ENCODE results near the gene GOLGA6L4.
"Not testable (repeated sequence)": the region's sequence is repeated elsewhere in the genome, so short reads cannot be mapped to it uniquely, and the experiment has no call there.

The GOLGA6L4 gene, protein sequence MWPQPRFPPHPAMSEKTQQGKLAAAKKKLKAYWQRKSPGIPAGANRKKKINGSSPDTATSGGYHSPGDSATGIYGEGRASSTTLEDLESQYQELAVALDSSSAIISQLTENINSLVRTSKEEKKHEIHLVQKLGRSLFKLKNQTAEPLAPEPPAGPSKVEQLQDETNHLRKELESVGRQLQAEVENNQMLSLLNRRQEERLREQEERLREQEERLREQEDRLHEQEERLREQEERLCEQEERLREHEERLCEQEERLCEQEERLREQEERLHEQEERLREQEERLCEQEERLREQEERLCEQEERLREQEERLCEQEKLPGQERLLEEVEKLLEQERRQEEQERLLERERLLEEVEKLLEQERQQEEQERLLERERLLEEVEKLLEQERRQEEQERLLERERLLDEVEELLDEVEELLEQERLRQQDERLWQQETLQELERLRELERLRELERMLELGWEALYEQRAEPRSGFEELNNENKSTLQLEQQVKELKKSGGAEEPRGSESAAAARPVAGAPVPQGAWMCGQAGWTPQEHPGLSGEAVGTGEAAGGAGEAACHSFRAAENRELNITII

DNA sequence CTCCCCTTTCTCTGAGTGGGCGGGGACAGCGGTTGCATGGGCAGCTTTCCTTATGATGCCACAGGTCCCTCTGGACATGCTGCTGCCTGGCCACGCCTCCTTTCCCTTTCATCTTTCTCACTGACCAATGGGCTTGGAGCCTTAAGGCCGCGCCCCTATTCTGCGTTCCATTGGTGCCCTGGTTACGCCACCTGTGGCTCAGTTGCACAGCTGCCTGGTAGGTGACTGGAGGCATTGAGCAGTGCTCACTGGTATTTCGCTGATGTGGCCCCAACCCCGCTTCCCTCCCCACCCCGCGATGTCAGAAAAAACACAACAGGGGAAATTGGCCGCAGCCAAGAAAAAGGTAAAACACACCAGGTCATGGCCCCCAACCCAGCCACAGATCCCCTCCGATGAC lies at the start of gene GOLGA6L4:
GOLGA6L4 (plus strand) TSS at position 201 of the 400 bp plus-strand sequence; CDS start at position 263, 62 bp downstream.
- DNase-seq = not testable (repeated sequence)

DNA sequence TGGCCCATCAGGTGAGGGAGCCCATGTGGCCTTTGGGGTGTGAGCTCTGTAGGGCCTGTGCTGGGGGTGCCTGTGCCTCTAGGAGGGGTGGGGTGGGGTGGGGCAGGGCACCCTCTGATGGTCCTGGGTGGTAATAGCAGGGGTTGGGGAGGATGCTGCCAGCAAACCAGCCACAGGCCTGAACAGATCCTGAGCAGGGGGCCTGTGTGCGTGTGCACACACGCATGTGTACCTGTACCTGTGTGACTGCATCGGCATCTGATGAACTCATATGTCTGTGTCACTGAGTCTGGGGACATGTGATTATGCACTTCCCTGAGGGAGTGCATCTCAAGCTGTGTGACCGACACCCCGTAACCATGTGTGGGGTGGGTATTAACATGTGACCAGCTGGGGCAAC lies 42.6 kb upstream of the GOLGA6L4 start:
- DNase-seq = not testable (repeated sequence)

DNA sequence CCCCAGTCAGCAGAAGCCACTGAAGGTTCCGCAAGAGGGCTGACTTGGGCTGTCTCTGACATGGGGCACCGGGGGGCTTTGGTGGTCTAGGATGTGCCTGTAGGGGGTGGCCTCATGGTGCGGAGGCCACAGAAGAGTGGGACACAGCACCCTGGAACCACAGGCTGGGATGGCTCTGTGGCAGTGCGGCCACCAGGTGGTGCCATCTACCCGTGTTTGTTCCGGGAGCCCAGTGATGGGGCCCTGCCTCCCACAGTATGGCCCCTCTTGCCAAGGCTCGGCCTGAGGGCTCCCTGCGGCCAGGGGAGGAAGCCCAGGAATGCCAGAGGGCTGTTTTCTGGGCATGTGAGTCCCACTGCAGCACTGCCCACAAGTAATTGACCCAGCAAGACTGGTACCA lies 40.0 kb upstream of the GOLGA6L4 start:
- not testable (repeated sequence) for DNase-seq

DNA sequence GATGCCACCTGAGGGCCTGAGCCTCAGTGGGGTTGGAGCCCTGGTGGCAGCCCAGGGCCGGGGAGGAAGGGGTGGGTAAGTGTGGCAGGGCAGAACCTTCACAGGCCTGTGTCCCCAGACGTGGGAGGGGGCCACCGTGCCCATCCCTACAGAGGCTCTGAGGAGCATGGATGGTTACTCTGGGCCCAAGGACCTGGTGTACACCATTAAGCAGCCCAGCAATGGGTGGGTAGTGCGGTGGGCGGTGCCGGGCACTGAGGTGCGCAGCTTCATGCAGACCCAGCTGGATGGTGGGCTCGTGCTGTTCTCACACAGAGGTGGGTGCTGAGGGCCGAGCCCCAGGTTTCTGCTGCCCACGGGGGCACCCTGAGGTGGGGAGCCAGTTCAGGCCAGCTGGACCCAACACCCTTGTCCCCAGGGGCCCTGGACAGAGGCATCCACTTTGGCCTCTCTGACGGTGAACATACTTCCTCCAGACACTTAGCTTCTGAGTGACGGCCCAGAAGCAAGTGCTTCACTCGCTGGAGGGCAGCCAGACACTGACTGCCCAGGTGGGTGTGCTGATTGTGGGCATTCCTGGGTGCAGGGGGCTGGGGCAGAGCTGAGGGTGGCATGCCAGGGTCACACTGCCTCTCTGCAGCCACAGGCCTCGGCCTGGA lies 38.9 kb upstream of the GOLGA6L4 start:
- DNase-seq = not testable (repeated sequence)

DNA sequence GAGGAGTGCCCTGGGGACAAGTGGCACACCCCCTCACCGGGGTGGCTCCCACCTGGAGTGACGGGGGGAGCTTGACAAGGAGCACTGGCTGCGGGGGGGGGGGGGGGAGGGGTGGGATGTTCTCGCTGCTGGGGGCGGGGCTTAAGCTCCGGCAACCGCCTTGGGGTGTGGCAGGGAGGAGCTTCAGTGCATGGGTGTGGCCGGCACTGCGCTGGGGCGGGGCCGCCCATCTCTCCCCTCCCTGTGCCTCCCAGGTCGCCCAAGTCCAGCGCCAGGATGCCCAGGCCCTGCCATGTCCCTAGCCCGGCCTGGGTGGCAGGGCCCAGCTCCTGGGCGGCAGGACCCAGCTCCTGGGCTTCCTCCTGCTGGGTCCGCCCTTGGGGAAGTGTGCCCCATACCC lies 35.7 kb upstream of the GOLGA6L4 start:
- DNase-seq = not testable (repeated sequence)

DNA sequence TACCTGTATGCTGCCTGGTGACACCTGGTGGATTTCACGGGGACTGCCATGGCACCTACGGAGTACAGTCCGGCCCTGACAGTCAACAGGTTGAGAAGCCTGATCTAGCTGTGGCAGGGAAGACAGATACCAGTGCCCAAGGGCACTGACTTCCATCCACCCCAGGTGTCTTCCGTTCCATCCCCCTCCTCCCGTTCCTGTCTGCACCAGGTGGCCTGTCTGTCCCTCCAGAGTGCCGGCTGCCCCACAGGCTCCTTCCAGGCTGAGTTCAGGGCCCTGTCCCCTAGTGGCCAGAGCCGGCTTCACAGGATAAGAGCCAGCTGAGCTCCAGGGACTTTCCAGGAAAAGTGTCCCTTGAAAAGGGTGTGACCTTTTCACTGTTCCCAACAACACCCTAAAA lies 10.9 kb downstream of the GOLGA6L4 start:
- DNase-seq = not testable (repeated sequence)

All from erythroblast (primary cell).